H4 (cell line): Measurements from ENCODE around the gene TLK2. TPM values are rescaled to one million over a fixed set of nuclear protein-coding genes. Genes with fewer than 3 reads are reported as not detected.
"Not testable (repeated sequence)": the region's sequence is repeated elsewhere in the genome, so short reads cannot be mapped to it uniquely, and the experiment has no call there.

Experiments used
- DNase-seq: peaks from one replicate; pipeline ENCODE4 v3.0.0-alpha.2; 2015; ENCODE audit warnings: low spot score
- total RNA-seq: library from RNA; depleted of rRNA; stranded (reverse); fragments of >200 nt; shearing (Covaris generic); gene quantifications from 2 replicates; pipeline ENCODE4 v1.2.3, GENCODE V29; 2014

Gene TLK2
- total RNA-seq, 1 experiment from 2014 or later, result 33.4 TPM

DNA sequence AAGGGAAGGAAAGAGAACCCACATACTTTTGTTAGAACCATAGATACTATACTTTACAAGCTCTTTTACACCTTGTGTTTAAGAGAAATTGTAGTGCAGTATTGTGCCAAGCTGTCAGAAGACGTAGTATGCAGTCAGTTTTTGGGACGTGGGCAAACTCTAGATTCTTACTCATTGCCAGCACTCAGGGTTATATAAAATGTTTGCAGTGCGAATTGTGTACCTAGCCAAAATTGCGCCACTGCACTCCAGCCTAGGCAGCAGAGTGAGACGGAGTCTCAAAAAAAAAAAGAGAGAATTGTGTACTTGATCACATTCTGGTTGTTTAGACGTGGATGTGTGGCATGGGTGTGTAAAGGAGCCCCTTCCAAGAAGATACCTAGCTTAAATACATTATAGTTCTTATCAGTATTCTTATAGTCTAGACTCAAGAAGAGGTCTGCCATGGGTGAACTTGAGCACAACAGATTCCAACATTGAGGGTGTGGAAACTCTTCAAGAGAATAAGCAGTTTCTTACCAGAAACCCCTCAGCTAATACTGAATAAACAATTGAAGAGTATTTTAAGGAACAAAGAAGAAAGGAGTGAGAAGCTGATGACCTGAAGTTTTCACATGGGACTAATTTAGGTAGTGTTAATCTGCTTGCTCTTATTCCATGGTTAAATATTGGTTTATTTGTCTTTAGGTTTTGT lies 121.5 kb downstream of the TLK2 start:
- no peak for DNase-seq

GRCh38 chr17:62600805-62601204 lies 122.2 kb downstream of the TLK2 start:
- no peak for DNase-seq

DNA sequence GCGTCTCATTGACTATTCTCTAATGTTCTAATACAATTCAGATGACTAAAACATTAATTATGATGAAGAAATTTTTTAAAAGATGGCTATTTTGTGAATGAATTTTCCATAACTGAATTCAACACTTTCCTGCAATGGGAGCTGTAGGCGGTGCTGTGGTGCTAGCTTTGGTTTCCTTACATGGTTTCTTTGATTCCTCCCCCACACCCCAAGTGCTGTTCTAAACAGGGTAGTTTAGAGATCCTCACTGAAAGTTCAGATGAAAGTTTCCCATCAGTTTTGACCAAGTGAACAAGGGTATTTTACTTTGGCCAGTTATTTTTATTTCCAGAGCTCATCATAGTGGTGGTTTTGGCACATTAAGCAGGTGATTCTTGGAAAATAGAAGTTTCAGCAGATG lies 122.8 kb downstream of the TLK2 start:
- DNase-seq, result no peak

GRCh38 chr17:62603783-62604182 lies 125.2 kb downstream of the TLK2 start:
- DNase-seq, result not testable (repeated sequence)

DNA sequence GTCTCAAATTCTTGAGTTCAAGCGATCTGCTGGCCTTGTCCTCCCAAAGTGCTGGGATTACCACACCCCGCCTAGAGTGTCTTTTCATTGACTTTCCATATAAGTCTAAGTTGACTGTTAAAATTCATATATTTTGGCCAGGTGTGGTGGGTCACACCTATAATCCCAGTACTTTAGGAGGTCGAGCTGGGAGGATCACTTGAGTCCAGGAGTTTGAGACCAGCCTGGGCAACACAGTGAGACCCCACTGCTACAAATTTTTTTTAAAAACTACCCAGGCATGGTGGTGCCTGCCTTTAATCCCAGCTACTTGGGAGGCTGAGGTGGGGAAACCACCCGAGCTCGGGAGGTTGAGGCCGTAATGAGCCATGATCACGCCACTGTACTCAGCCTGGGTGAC lies 127.0 kb downstream of the TLK2 start:
- DNase-seq, result no peak

- no peak for DNase-seq
Observed at GRCh38 chr17:62611292-62611691, 132.7 kb downstream of the TLK2 start.

GRCh38 chr17:62611728-62612127 lies 133.1 kb downstream of the TLK2 start:
- DNase-seq, result no peak

- DNase-seq, result not testable (repeated sequence)
Observed at GRCh38 chr17:62612289-62612688, 133.7 kb downstream of the TLK2 start.

DNA sequence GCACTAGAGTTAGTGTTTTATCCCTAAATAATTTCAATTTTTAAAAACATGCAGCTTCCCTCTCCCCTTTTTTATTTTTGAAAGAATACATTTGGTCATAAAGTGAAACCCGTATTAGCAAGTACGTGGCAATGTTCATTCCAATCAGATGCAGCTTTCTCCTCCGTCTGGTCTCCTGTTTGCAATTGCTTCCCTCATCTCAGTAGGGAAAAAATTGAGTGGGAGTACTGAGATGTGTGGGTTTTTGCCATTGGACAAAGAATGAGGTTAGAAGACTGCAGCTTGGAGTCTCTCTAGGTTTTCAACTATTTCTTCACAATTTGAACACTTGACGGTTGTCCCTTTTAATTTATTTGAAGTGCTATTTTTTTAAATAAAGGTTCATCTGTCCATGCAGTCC lies 134.5 kb downstream of the TLK2 start:
- DNase-seq, result not testable (repeated sequence)

GRCh38 chr17:62614142-62614541 lies 135.5 kb downstream of the TLK2 start:
- DNase-seq, result peak; percentile 10

DNA sequence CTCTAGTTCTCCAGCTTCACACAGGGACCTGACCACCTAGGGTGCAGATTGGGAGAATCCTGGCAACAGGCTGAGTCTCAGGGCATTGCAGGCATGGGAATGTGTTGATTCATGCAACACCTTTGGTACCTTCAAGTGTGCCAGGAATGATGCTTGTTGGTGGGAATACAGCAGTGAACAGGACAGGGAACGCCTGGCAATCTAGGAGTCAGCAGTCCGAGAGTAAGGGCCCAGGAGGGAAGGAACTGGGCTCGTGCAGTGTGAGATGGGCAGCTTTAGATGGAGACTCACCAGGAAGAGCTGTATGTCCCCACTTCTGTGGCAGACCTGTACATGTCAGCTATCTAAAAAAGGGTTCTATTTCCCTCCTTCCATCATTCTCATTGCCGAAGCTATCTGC lies 136.9 kb downstream of the TLK2 start:
- no peak for DNase-seq

DNA sequence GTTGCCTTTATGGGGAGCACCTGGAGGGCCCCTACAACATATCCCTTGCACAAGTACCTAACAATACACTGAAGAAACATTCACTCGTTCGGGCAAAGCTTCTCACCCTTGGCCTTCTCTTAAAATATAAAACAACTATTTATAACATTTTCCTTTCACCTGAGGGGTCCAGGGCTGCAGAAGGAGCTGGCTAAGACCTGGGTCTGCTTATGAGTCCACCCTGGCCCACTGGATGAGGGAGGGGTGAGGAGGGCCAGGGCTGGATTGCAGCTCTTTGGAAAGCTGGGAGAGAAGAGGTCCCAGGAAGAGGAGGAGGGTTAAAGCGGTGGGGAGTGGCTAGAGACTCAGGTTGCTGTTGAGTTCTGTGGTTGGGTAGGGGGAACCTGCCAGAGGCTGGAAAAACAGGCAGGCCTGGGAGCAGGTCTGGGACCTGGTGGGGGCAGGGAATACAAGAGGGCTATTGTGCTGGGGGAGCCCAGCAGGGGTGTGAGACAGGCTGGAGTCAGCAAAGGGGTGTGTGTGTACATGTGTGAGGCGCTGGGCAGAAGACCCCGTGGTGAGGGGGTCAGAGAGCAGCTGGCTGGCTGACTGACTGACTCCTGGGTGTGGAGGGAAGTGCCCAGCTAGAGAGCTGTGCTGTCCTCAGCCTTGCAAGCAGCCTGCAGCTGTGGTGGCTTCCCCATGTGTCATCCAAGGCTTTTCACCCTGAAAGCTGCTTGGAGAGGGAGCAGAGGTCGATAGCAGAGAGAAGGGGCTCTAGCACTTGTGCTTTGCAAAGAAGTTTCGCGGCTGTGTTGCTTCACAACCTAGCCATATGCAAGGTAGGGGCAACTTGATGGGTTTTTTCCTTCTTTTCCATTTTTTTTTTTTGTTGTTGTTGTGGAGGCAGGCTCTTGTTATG lies 138.6 kb downstream of the TLK2 start:
- DNase-seq, result no peak

DNA sequence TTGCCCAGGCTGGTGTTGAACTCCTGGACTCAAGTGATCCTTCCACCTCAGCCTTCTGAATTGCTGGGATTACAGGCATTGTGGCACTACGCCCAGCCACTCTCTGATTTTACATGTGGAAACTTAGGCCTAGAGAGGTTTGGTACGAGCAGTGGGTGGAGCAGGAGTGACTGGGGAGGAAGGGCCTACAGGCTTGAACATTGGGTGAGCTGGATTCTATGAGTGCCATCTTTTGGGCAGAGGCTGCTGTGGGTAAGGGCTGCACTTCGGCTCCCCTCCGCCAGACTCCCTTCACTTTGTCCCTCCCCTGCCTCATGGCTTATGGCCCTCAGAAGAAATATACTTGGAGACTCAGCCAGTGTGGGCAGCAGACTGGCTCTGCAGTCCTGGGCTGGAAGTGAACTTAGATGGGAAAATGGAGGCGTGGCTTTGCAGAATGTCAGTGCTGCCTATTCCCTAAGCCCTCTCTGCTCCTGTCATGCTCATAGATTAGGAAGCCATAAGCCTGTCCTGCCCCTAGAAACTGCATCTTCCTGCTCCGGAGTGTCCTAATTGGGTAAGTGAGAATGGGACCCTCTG lies 139.4 kb downstream of the TLK2 start:
- DNase-seq, result no peak

- no peak for DNase-seq
Observed at GRCh38 chr17:62618647-62619416, 140.2 kb downstream of the TLK2 start.

DNA sequence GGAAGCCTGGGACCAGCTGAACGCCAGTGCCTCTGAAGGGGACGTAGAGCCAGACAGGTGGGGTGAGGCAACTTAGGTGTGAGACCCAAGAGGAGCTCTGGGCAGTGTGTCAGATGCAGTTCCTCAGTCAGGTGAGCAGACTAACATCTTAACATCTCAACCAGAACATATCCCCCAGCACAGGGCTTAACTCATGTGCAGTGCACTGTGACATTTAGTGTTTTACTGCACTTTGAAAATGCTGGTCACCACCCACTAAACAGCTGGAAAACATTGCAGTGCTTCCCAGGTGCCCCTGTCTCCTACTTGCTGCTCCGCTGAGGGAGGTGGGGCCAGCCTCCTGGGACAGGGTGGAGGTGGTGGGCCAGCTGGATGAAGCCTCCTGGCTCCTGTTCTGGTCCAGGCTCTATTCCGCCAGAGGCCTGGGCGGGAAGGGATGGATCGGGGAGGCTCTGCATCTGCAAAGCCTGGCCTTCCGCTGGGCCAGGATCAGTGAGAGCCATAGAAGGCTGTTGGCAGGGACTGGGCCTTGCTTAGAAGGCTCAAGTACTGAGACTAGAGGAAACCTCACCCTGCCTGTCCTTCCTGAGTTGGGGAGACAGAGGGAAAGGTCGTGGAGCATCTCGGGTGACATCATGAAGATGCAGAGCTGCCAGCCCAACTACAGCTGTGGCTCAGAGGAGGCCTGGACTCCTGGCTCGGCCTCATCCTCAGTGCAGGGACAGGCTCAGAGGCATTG lies 141.0 kb downstream of the TLK2 start:
- DNase-seq, result no peak

DNA sequence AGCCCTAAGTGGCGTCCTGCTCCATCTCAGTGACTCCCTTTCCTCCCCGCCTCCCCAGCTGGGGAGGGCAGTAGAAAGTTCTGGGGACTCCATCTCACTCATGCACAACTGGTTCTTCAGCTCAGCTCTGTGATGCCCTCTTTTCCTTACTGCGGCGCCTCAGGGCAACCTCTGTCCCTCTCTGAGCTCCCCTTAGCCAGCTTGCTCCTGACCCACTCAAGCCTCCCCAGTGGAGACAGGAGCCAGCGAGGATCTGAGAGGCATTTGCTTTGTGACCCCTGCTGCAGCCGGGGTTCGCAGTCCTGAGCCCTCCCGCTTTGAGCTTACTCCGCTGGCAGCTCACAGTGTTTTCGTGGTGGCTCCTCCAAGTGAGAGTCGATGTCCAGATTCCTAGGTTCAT lies 142.6 kb downstream of the TLK2 start:
- DNase-seq, result no peak

DNA sequence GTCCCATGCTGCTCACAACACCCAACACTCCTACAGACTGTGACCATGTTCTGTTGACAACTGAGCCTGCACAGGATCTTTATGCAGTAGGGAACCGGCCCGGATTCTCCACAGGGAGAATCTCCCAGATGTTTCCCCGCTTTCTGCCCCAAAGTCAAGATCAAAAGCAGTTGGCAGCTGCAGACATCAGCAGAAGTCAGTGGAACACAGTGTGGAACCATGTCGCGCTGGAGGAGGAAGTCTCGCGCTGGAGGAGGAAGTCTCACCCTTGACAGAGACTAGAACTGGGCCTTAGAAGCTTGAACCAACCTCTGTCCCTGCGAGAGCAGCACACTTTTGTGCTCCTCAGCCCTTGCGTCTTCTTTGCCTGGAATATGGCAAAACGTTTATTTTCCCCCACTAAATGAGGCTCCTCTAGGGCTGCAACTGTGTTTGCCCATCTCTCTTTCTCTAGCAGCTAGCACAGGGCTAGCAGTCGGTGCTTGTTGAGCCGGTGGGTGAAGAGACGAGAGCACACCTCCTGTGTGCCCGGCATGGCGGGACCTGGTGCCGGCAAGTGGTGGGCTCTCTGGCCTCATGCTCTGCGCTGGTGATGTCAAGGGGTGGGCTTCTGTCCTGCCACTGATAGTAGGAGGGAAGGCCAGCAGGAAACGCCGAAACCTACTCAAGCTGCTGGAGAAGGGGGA lies 146.7 kb downstream of the TLK2 start:
- DNase-seq, result no peak

- DNase-seq, result no peak
Observed at GRCh38 chr17:62625870-62626200, 147.2 kb downstream of the TLK2 start.

DNA sequence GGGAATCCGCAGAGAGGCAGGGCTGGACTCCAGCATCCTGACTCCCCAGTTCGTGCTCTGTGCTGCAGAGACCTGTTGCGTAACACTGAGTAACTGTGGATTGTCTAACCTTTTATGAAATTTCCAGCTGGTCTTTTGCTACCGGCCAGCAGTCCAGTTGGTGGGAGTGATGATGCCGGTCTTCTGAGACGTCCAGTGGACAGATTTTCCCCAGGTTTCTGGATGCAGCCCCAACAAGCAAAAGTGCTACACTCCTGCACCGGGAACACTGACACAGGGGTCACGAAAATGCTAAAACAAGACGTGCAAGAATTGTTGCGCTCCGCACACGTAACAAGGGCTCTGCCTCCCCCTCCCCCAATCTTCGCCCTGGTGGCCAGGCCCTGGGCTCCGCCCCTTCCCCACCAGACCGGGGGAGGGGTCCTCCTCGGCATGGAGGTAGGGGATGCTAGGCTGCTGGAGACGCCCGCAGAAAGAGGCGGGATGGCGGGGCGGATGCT lies 148.1 kb downstream of the TLK2 start:
- DNase-seq, result peak; percentile 60

DNA sequence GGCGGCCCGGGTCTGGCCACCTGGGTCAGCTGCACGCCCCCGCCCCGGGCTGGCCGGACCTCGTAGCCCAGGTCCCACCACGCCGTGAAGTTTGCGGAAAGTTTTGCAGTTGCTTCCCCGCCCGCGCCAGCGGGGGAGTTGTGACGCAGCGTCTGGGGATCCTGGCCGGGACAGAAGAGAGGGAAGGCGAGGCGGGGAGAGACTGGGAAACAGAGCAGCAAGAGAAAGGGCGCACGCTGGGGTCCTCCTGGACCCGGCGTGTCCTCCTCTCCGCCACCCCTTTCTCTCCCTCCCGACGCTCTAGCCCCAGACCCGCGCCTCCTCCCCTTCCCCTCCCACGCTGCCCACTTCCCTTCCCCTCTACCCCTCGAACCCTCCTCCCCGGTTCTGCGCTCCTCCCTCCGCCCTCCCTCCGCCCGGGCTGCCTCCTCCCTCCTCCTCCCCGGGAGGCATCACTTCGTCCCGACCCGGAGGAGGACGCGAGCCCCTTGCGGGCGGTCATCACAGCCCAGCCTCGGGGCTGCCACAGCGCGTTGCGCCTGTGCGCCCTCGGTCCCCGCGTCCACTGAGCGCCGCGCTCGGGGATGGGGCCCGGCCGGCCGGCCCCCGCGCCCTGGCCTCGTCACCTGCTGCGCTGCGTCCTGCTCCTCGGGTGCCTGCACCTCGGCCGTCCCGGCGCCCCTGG lies 148.7 kb downstream of the TLK2 start, which contains the start of gene MRC2:
TSS of gene MRC2 (plus strand) at position 452 of the 685 bp plus-strand sequence. CDS start at position 585, 133 bp downstream.
- peak; percentile 80 for DNase-seq
